Measurements from ENCODE around the gene DCHS2.
A peak's percentile ranks its signal among the peaks of the same experiment; 100 is the strongest.

GRCh38 chr4:154349829-154350228 is 141.8 kb downstream of the DCHS2 start:
- no peak for TF ChIP-seq EZH2 (IDR thresholded peaks at IDR 0.05; ENCODE audit: low read depth)
- peak; percentile 49; the same call in 1 of the 2 replicates for TF ChIP-seq CTCF (conservative IDR thresholded peaks at IDR 0.05)
